ES-I3 (cell line): ENCODE results near the gene DNAJC8.

Experiments
- H3K36me3 ChIP-seq: 2 replicates; pipeline ENCODE4 v1.6.1; 2013; ENCODE audit warnings: mild to moderate bottlenecking, low read length, control low read depth, moderate library complexity; ENCODE audit not compliant: insufficient read depth
- H3K4me1 ChIP-seq: 2 replicates; pipeline ENCODE4 v1.6.1; 2013; ENCODE audit warnings: mild to moderate bottlenecking, control low read depth, low read length; ENCODE audit not compliant: insufficient read depth
- H3K9ac ChIP-seq: 2 replicates; pipeline ENCODE4 v1.6.1; 2013; ENCODE audit warnings: low read depth, mild to moderate bottlenecking, low read length, moderate library complexity
- H3K9me3 ChIP-seq: 2 replicates; pipeline ENCODE4 v1.6.1; 2013; ENCODE audit warnings: mild to moderate bottlenecking, low read length, moderate library complexity; ENCODE audit not compliant: control insufficient read depth, insufficient read depth

The DNAJC8 gene

GRCh38 chr1:28200234-28200873, 32.5 kb downstream of the DNAJC8 start:
- no peaks in the 10 kb centered on the region for H3K9me3 ChIP-seq
- peaks cover 23% of the 10 kb centered on the region for H3K36me3 ChIP-seq
- peaks cover 13% of the 10 kb centered on the region for H3K4me1 ChIP-seq
- H3K9ac ChIP-seq, result no peak overlapping the region

- Histone ChIP-seq H3K9ac (no peak overlapping the region), H3K36me3 (peaks cover 23% of the 10 kb centered on the region), H3K9me3 (no peaks in the 10 kb centered on the region), H3K4me1 (peaks cover 14% of the 10 kb centered on the region)
These were observed 33.2 kb downstream of the DNAJC8 start for GRCh38 chr1:28199328-28200233.

- no peak overlapping the region for H3K9ac ChIP-seq
- H3K4me1 ChIP-seq, result peaks cover 27% of the 10 kb centered on the region
These were observed 35.0 kb downstream of the DNAJC8 start for GRCh38 chr1:28197682-28198415.

GRCh38 chr1:28196330-28196729, 36.5 kb downstream of the DNAJC8 start:
- Histone ChIP-seq H3K9ac (no peak overlapping the region), H3K36me3 (peaks cover 13% of the 10 kb centered on the region), H3K4me1 (peaks cover 27% of the 10 kb centered on the region)

More at GRCh38 chr1:28197682-28198415, 35.0 kb downstream of the DNAJC8 start:
- Histone ChIP-seq H3K9me3 (no peaks in the 10 kb centered on the region), H3K36me3 (peaks cover 13% of the 10 kb centered on the region)

GRCh38 chr1:28195780-28196179, 37.0 kb downstream of the DNAJC8 start:
- peaks cover 27% of the 10 kb centered on the region for H3K4me1 ChIP-seq
- H3K36me3 ChIP-seq, result peaks cover 8% of the 10 kb centered on the region
- H3K9ac ChIP-seq, result no peak overlapping the region
- H3K9me3 ChIP-seq, result no peaks in the 10 kb centered on the region

More at GRCh38 chr1:28196330-28196729, 36.5 kb downstream of the DNAJC8 start:
- no peaks in the 10 kb centered on the region for H3K9me3 ChIP-seq

GRCh38 chr1:28194326-28195035, 38.3 kb downstream of the DNAJC8 start:
- peaks cover 27% of the 10 kb centered on the region for H3K4me1 ChIP-seq
- no peaks in the 10 kb centered on the region for H3K9me3 ChIP-seq
- H3K9ac ChIP-seq, result no peak overlapping the region

GRCh38 chr1:28193701-28194161, 39.1 kb downstream of the DNAJC8 start:
- Histone ChIP-seq H3K9ac (no peak overlapping the region), H3K9me3 (no peaks in the 10 kb centered on the region), H3K36me3 (no peaks in the 10 kb centered on the region), H3K4me1 (peaks cover 27% of the 10 kb centered on the region)

More at GRCh38 chr1:28194326-28195035, 38.3 kb downstream of the DNAJC8 start:
- H3K36me3 ChIP-seq, result no peaks in the 10 kb centered on the region; the same call in 1 of the 2 replicates

GRCh38 chr1:28190996-28191645, 41.7 kb downstream of the DNAJC8 start:
- H3K9me3 ChIP-seq, result no peaks in the 10 kb centered on the region
- no peaks in the 10 kb centered on the region for H3K36me3 ChIP-seq
- H3K9ac ChIP-seq, result no peak overlapping the region
- peaks cover 14% of the 10 kb centered on the region for H3K4me1 ChIP-seq

- H3K9me3 ChIP-seq, result no peaks in the 10 kb centered on the region
- peaks cover 14% of the 10 kb centered on the region for H3K4me1 ChIP-seq
- no peaks in the 10 kb centered on the region for H3K36me3 ChIP-seq
- H3K9ac ChIP-seq, result no peak overlapping the region
These were observed 42.4 kb downstream of the DNAJC8 start for GRCh38 chr1:28190337-28190979.

GRCh38 chr1:28185071-28185470, 47.8 kb downstream of the DNAJC8 start:
- Histone ChIP-seq H3K9me3 (no peaks in the 10 kb centered on the region), H3K9ac (no peak overlapping the region), H3K36me3 (no peaks in the 10 kb centered on the region), H3K4me1 (no peaks in the 10 kb centered on the region)

GRCh38 chr1:28180306-28181305, 52.2 kb downstream of the DNAJC8 start:
- Histone ChIP-seq H3K4me1 (peaks cover 7% of the 10 kb centered on the region; the same call in 1 of the 2 replicates), H3K9ac (no peak overlapping the region), H3K9me3 (no peaks in the 10 kb centered on the region), H3K36me3 (no peaks in the 10 kb centered on the region)
